ENCODE measurements around the gene MAPK12.

The MAPK12 gene

GRCh38 chr22:50232481-50233151 is 28.9 kb downstream of the MAPK12 start:
- no peak for DNase-seq (ENCODE audit: low spot score)

- no peak for DNase-seq (ENCODE audit: low spot score)
Observed at GRCh38 chr22:50229370-50229769, 32.1 kb downstream of the MAPK12 start.

GRCh38 chr22:50228366-50228765 is 33.1 kb downstream of the MAPK12 start:
- no peak for DNase-seq (ENCODE audit: low spot score)

- no peak for DNase-seq (ENCODE audit: low spot score)
Observed at GRCh38 chr22:50227579-50228215, 33.8 kb downstream of the MAPK12 start.

GRCh38 chr22:50226875-50227165 is 34.7 kb downstream of the MAPK12 start:
- DNase-seq (ENCODE audit: low spot score), result no peak

GRCh38 chr22:50226063-50226874 is 35.2 kb downstream of the MAPK12 start:
- DNase-seq (ENCODE audit: low spot score), result no peak

- no peak for DNase-seq (ENCODE audit: low spot score)
Observed at GRCh38 chr22:50225200-50225969, 36.1 kb downstream of the MAPK12 start.

- no peak for DNase-seq (ENCODE audit: low spot score)
Observed at GRCh38 chr22:50224071-50224470, 37.4 kb downstream of the MAPK12 start.

- no peak for DNase-seq (ENCODE audit: low spot score)
Observed at GRCh38 chr22:50222508-50222907, 39.0 kb downstream of the MAPK12 start.

- no peak for DNase-seq (ENCODE audit: low spot score)
Observed at GRCh38 chr22:50221410-50222300, 39.8 kb downstream of the MAPK12 start.

GRCh38 chr22:50220603-50221409 is 40.7 kb downstream of the MAPK12 start:
- DNase-seq (ENCODE audit: low spot score), result no peak

- DNase-seq (ENCODE audit: low spot score), result no peak
Observed at GRCh38 chr22:50219800-50220602, 41.5 kb downstream of the MAPK12 start.

- no peak for DNase-seq (ENCODE audit: low spot score)
Observed at GRCh38 chr22:50218996-50219727, 42.3 kb downstream of the MAPK12 start.

GRCh38 chr22:50218153-50218995 is 43.1 kb downstream of the MAPK12 start:
- no peak for DNase-seq (ENCODE audit: low spot score)

- DNase-seq (ENCODE audit: low spot score), result no peak
Observed at GRCh38 chr22:50217543-50218152, 43.8 kb downstream of the MAPK12 start.

- DNase-seq (ENCODE audit: low spot score), result no peak
Observed at GRCh38 chr22:50216684-50217520, 44.6 kb downstream of the MAPK12 start.
